HT1080 (cell line): ENCODE results near the gene BPIFA1. TPM values are rescaled to one million over a fixed set of nuclear protein-coding genes. Genes with fewer than 3 reads are reported as not detected.

Experiments
- DNase-seq: peaks from one replicate; pipeline ENCODE4 v3.0.0-alpha.2; 2015; ENCODE audit warnings: low read depth
- total RNA-seq: library from RNA; depleted of rRNA; stranded (reverse); fragments of >200 nt; shearing (Covaris generic); gene quantifications from 2 replicates; pipeline ENCODE4 v1.2.3, GENCODE V29; 2014

BPIFA1 gene
- total RNA-seq, 1 experiment from 2014 or later: not detected

GRCh38 chr20:33277471-33278441 lies 42.0 kb downstream of the BPIFA1 start:
- DNase-seq: no peak

GRCh38 chr20:33278700-33279099 lies 42.9 kb downstream of the BPIFA1 start:
- no peak for DNase-seq

- no peak for DNase-seq
These were observed 43.6 kb downstream of the BPIFA1 start for GRCh38 chr20:33279261-33279910.

GRCh38 chr20:33280000-33280680 lies 44.3 kb downstream of the BPIFA1 start:
- DNase-seq: no peak

- no peak for DNase-seq
These were observed 45.0 kb downstream of the BPIFA1 start for GRCh38 chr20:33280775-33281174.

GRCh38 chr20:33281550-33282146 lies 45.9 kb downstream of the BPIFA1 start:
- DNase-seq: no peak

- no peak for DNase-seq
These were observed 46.6 kb downstream of the BPIFA1 start for GRCh38 chr20:33282196-33282934.

- no peak for DNase-seq
These were observed 47.3 kb downstream of the BPIFA1 start, which contains the start of gene BPIFB1 for GRCh38 chr20:33282991-33283555. Gene BPIFB1 (plus strand): TSS chr20:33283214. CDS start chr20:33286074, 2,860 bp downstream.

- no peak for DNase-seq
These were observed 48.5 kb downstream of the BPIFA1 start for GRCh38 chr20:33284284-33284683.

GRCh38 chr20:33284937-33285336 lies 49.1 kb downstream of the BPIFA1 start:
- DNase-seq: no peak

GRCh38 chr20:33285861-33286495 lies 50.2 kb downstream of the BPIFA1 start:
- DNase-seq: no peak

GRCh38 chr20:33287884-33288283 lies 52.1 kb downstream of the BPIFA1 start:
- no peak for DNase-seq

GRCh38 chr20:33290852-33291251 lies 55.1 kb downstream of the BPIFA1 start:
- no peak for DNase-seq

- DNase-seq: no peak
These were observed 55.6 kb downstream of the BPIFA1 start for GRCh38 chr20:33291416-33291815.

GRCh38 chr20:33291830-33292355 lies 56.1 kb downstream of the BPIFA1 start:
- DNase-seq: no peak
